Measurements from ENCODE around the gene STOML2.
"Not testable (repeated sequence)": the region's sequence is repeated elsewhere in the genome, so short reads cannot be mapped to it uniquely, and the experiment has no call there.

STOML2 gene

GRCh38 chr9:35102769-35103659, at the start of gene STOML2:
TSS of gene STOML2 (minus strand) at chr9:35103131. CDS start at chr9:35103094, 37 bp downstream.
- DNase-seq (ENCODE audit: low spot score): peak; percentile 95
- no peak for TF ChIP-seq CTCF (IDR thresholded peaks at IDR 0.05; ENCODE audit: extremely low read depth, missing control alignments)

GRCh38 chr9:35147941-35148563, 45.1 kb upstream of the STOML2 start:
- DNase-seq (ENCODE audit: low spot score): not testable (repeated sequence)

- no peak for DNase-seq (ENCODE audit: low spot score)
- TF ChIP-seq CTCF (IDR thresholded peaks at IDR 0.05; ENCODE audit: extremely low read depth, missing control alignments): no peak
These were observed 39.1 kb upstream of the STOML2 start for GRCh38 chr9:35142037-35142436.

GRCh38 chr9:35140093-35140492, 37.2 kb upstream of the STOML2 start:
- DNase-seq (ENCODE audit: low spot score): no peak
- no peak for TF ChIP-seq CTCF (IDR thresholded peaks at IDR 0.05; ENCODE audit: extremely low read depth, missing control alignments)

- no peak for DNase-seq (ENCODE audit: low spot score)
- no peak for TF ChIP-seq CTCF (IDR thresholded peaks at IDR 0.05; ENCODE audit: extremely low read depth, missing control alignments)
These were observed 33.9 kb upstream of the STOML2 start for GRCh38 chr9:35136866-35137265.

GRCh38 chr9:35135988-35136387, 33.1 kb upstream of the STOML2 start:
- TF ChIP-seq CTCF (IDR thresholded peaks at IDR 0.05; ENCODE audit: extremely low read depth, missing control alignments): no peak
- DNase-seq (ENCODE audit: low spot score): no peak

GRCh38 chr9:35134920-35135319, 32.0 kb upstream of the STOML2 start:
- no peak for DNase-seq (ENCODE audit: low spot score)
- TF ChIP-seq CTCF (IDR thresholded peaks at IDR 0.05; ENCODE audit: extremely low read depth, missing control alignments): no peak

Data from GM20000 (cell line).